Dedifferentiated amniotic fluid mesenchymal stem cell (primary cell): Measurements from ENCODE around the gene OBSCN.

ENCODE experiments used
- DNase-seq: peaks from one replicate; pipeline ENCODE4 v3.0.0-alpha.2; 2016; ENCODE audit errors: extremely low spot score

Gene OBSCN

GRCh38 chr1:228341814-228342626 lies 134.2 kb downstream of the OBSCN start:
- no peak for DNase-seq

GRCh38 chr1:228342627-228343190 lies 134.9 kb downstream of the OBSCN start:
- no peak for DNase-seq

GRCh38 chr1:228343191-228343661 lies 135.4 kb downstream of the OBSCN start:
- DNase-seq, result no peak

- no peak for DNase-seq
These were observed 136.8 kb downstream of the OBSCN start for GRCh38 chr1:228344631-228345072.

GRCh38 chr1:228345201-228345930 lies 137.5 kb downstream of the OBSCN start:
- DNase-seq, result no peak

GRCh38 chr1:228346731-228347130 lies 138.9 kb downstream of the OBSCN start:
- no peak for DNase-seq

GRCh38 chr1:228347181-228347580 lies 139.3 kb downstream of the OBSCN start:
- DNase-seq, result no peak

GRCh38 chr1:228348708-228349467 lies 141.0 kb downstream of the OBSCN start:
- DNase-seq, result no peak

- no peak for DNase-seq
These were observed 141.9 kb downstream of the OBSCN start for GRCh38 chr1:228349701-228350171.

GRCh38 chr1:228350179-228350742 lies 142.4 kb downstream of the OBSCN start:
- no peak for DNase-seq

GRCh38 chr1:228350831-228351781 lies 143.3 kb downstream of the OBSCN start:
- DNase-seq, result no peak

GRCh38 chr1:228351850-228352249 lies 144.0 kb downstream of the OBSCN start:
- DNase-seq, result no peak

- no peak for DNase-seq
These were observed 145.0 kb downstream of the OBSCN start for GRCh38 chr1:228352677-228353481.

GRCh38 chr1:228353601-228354371 lies 145.9 kb downstream of the OBSCN start:
- no peak for DNase-seq

GRCh38 chr1:228354390-228355320 lies 146.8 kb downstream of the OBSCN start:
- no peak for DNase-seq

GRCh38 chr1:228356897-228357680 lies 149.2 kb downstream of the OBSCN start:
- DNase-seq, result no peak
